Amygdala (tissue), 56 donors: Measurements from ENCODE around the gene SLA2.
"Not testable (repeated sequence)": the region's sequence is repeated elsewhere in the genome, so short reads cannot be mapped to it uniquely, and the experiment has no call there.

Source experiments
- DNase-seq, 56 donors: peaks; one replicate each; lab custom pipeline; 2025; lab: John Stamatoyannopoulos, UW

SLA2 gene

GRCh38 chr20:36645998-36646397 is at the start of gene SLA2:
SLA2 (minus strand) TSS chr20:36646196; CDS start chr20:36641335, 4,861 bp downstream.
- no peak for DNase-seq

- not testable (repeated sequence) for DNase-seq
These were observed 49.5 kb upstream of the SLA2 start for GRCh38 chr20:36695467-36695866.

- DNase-seq: no peak
These were observed 42.6 kb upstream of the SLA2 start for GRCh38 chr20:36688630-36689029.

- no peak for DNase-seq
These were observed 41.9 kb upstream of the SLA2 start for GRCh38 chr20:36687850-36688249.

- no peak for DNase-seq
These were observed 40.9 kb upstream of the SLA2 start for GRCh38 chr20:36686944-36687343.

GRCh38 chr20:36686504-36686903 is 40.5 kb upstream of the SLA2 start:
- no peak for DNase-seq

- DNase-seq: no peak
These were observed 38.8 kb upstream of the SLA2 start for GRCh38 chr20:36684747-36685146.

- no peak for DNase-seq
These were observed 36.3 kb upstream of the SLA2 start for GRCh38 chr20:36682311-36682710.

GRCh38 chr20:36677422-36677771 is 31.4 kb upstream of the SLA2 start:
- no peak for DNase-seq

- DNase-seq: no peak
These were observed 30.9 kb upstream of the SLA2 start for GRCh38 chr20:36676701-36677421.

- DNase-seq: not testable (repeated sequence)
These were observed 29.5 kb upstream of the SLA2 start for GRCh38 chr20:36675545-36675944.

- DNase-seq: no peak
These were observed 27.0 kb upstream of the SLA2 start for GRCh38 chr20:36672991-36673390.

GRCh38 chr20:36670665-36671357 is 24.8 kb upstream of the SLA2 start:
- DNase-seq: no peak

- no peak for DNase-seq
These were observed 20.3 kb upstream of the SLA2 start for GRCh38 chr20:36666181-36666740.

- no peak for DNase-seq
These were observed 17.0 kb upstream of the SLA2 start for GRCh38 chr20:36663031-36663430.

- DNase-seq: no peak
These were observed 12.3 kb upstream of the SLA2 start for GRCh38 chr20:36658300-36658699.

- DNase-seq: no peak
These were observed 10.7 kb upstream of the SLA2 start for GRCh38 chr20:36656733-36657132.

GRCh38 chr20:36655004-36655403 is 9.0 kb upstream of the SLA2 start:
- DNase-seq: no peak

- DNase-seq: no peak
These were observed 8.5 kb upstream of the SLA2 start for GRCh38 chr20:36654506-36654905.

GRCh38 chr20:36653456-36653855 is 7.5 kb upstream of the SLA2 start:
- DNase-seq: no peak

GRCh38 chr20:36647196-36648121 is 1.5 kb upstream of the SLA2 start:
- DNase-seq: no peak
